Measurements from ENCODE around the gene NAP1L4.

NAP1L4 gene

DNA sequence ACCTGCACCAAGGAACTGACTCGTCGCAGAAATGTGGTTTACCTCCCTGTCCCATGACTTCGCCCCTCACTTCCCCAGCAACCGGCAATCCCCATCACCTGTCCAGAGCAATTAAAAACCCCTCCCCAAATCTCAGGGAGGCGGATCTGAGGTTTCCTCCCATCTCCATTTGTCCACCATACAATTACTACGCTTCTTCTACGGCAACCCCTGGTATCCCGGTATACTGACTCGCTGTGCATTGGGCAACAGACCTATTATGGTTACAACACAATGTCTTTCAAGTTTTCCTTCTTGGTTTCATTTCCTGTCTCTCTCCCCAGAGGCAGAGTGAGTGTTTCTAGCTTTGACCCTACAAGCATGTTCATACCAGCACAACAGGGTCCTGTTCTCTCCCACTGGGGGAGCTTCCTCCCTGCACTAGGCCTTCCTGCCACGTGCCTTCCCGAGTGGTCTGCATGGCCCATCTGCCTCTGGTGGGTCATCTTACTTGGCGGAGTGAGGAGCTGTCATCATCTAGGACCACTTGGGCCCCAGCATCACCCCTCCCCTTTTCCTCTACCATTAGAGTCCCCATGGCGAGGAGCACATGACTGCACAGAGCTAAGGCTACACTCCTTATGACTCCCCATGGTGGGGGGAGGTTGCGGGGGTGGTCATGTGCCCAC is 30.3 kb upstream of the NAP1L4 start:
- H3K27ac ChIP-seq: peak overlapping the region; percentile 86
- TF ChIP-seq CTCF (IDR thresholded peaks at IDR 0.05; ENCODE audit: low read depth, low read length, missing control alignments): no peak
- peaks cover 64% of the 10 kb centered on the region for H3K36me3 ChIP-seq (replicated peaks)
- DNase-seq: peak; percentile 66
- in situ Hi-C loops (cut with HindIII; ENCODE audit: low pct_ligation_motif_present, low sequenced_read_pairs): no loop called here
- no peaks in the 10 kb centered on the region for H3K27me3 ChIP-seq (replicated peaks)
- H3K4me3 ChIP-seq (ENCODE audit: low read depth, low read length): no peak overlapping the region

- Histone ChIP-seq H3K36me3 (replicated peaks) (peaks cover 64% of the 10 kb centered on the region), H3K27ac (no peak overlapping the region), H3K4me3 (ENCODE audit: low read depth, low read length) (no peak overlapping the region), H3K27me3 (replicated peaks) (no peaks in the 10 kb centered on the region)
- peak; percentile 82 for TF ChIP-seq CTCF (IDR thresholded peaks at IDR 0.05; ENCODE audit: low read depth, low read length, missing control alignments)
- DNase-seq: no peak
- in situ Hi-C loops (cut with HindIII; ENCODE audit: low pct_ligation_motif_present, low sequenced_read_pairs): no loop called here
These were observed 29.0 kb upstream of the NAP1L4 start for GRCh38 chr11:3021125-3021524.

DNA sequence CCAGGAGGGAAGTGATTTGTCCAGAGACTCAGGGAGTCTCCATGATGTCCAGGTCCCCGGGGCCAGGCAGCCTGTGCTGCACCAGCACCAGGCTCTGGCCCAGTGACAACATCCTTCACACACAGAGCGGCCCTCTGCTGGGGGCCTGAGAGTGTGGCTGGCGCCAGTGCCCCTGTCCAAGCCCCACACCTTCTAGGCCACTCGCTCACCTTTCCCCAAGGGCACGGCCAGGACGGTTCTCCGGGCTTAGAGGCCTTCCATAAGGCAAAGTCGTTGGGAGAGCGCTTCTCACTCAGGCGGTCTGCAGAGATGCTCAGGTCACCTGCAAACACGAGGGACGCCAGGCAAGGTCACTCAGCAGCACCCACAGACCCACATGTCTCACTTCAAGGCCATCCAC is 27.9 kb upstream of the NAP1L4 start:
- DNase-seq: no peak
- Histone ChIP-seq H3K36me3 (replicated peaks) (peaks cover 63% of the 10 kb centered on the region), H3K27ac (no peak overlapping the region), H3K27me3 (replicated peaks) (no peaks in the 10 kb centered on the region), H3K4me3 (ENCODE audit: low read depth, low read length) (no peak overlapping the region)
- in situ Hi-C loops (cut with HindIII; ENCODE audit: low pct_ligation_motif_present, low sequenced_read_pairs): no loop called here
- TF ChIP-seq CTCF (IDR thresholded peaks at IDR 0.05; ENCODE audit: low read depth, low read length, missing control alignments): no peak

DNA sequence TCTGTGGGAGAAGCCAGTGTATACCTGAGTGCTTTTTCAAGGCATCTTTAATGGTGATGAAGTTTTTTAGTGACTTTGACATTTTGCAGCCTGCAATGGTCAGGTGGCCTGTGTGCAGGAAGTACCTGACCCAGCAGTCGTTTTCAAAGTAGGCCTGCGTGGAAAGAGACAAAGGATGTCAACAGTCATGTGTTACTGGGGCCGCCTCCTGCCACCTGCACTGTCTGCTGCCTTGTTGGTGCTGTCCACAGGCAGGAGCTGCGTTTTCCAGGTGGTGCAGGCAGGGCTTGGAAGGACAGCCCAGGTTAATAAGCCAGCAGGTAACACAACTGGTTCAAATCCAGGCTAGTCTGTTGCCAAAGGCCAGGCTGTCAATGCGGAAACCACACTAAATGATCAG is 26.5 kb upstream of the NAP1L4 start:
- in situ Hi-C loops (cut with HindIII; ENCODE audit: low pct_ligation_motif_present, low sequenced_read_pairs): no loop called here
- H3K36me3 ChIP-seq (replicated peaks): peaks cover 67% of the 10 kb centered on the region

GRCh38 chr11:3016861-3017260 is 24.7 kb upstream of the NAP1L4 start:
- Histone ChIP-seq H3K4me3 (ENCODE audit: low read depth, low read length) (no peak overlapping the region), H3K36me3 (replicated peaks) (peaks cover 76% of the 10 kb centered on the region), H3K27ac (no peak overlapping the region), H3K27me3 (replicated peaks) (no peaks in the 10 kb centered on the region)
- in situ Hi-C loops (cut with HindIII; ENCODE audit: low pct_ligation_motif_present, low sequenced_read_pairs): no loop called here
- DNase-seq: no peak
- peak; percentile 26 for TF ChIP-seq CTCF (IDR thresholded peaks at IDR 0.05; ENCODE audit: low read depth, low read length, missing control alignments)

More for the DNA sequence above, 26.5 kb upstream of the NAP1L4 start:
- no peak for DNase-seq
- Histone ChIP-seq H3K4me3 (ENCODE audit: low read depth, low read length) (no peak overlapping the region), H3K27ac (no peak overlapping the region), H3K27me3 (replicated peaks) (no peaks in the 10 kb centered on the region)
- TF ChIP-seq CTCF (IDR thresholded peaks at IDR 0.05; ENCODE audit: low read depth, low read length, missing control alignments): no peak

GRCh38 chr11:3015796-3016195 is 23.7 kb upstream of the NAP1L4 start:
- Histone ChIP-seq H3K36me3 (replicated peaks) (peaks cover 82% of the 10 kb centered on the region), H3K27ac (no peak overlapping the region), H3K4me3 (ENCODE audit: low read depth, low read length) (no peak overlapping the region), H3K27me3 (replicated peaks) (no peaks in the 10 kb centered on the region)
- DNase-seq: no peak
- no peak for TF ChIP-seq CTCF (IDR thresholded peaks at IDR 0.05; ENCODE audit: low read depth, low read length, missing control alignments)
- in situ Hi-C loops (cut with HindIII; ENCODE audit: low pct_ligation_motif_present, low sequenced_read_pairs): no loop called here
